SW 1271 (cell line): ENCODE results near the gene DNAJB2.
"Not testable (repeated sequence)": the region's sequence is repeated elsewhere in the genome, so short reads cannot be mapped to it uniquely, and the experiment has no call there.

Experiments used
- DNase-seq, 2 experiments: peaks; one replicate each; lab custom pipeline; 2025; lab: John Stamatoyannopoulos, UW

Gene DNAJB2

GRCh38 chr2:219302412-219302968 is 23.3 kb downstream of the DNAJB2 start:
- DNase-seq: no peak

GRCh38 chr2:219304223-219304622 is 25.1 kb downstream of the DNAJB2 start:
- DNase-seq: no peak

- no peak for DNase-seq
Observed at GRCh38 chr2:219306047-219306446, 26.9 kb downstream of the DNAJB2 start.

GRCh38 chr2:219308142-219309101 is 29.3 kb downstream of the DNAJB2 start:
- DNase-seq: peak in 1 of 2 experiments; percentile 5

- no peak for DNase-seq
Observed at GRCh38 chr2:219309278-219309677, 30.1 kb downstream of the DNAJB2 start, which contains the start of gene PTPRN. Gene PTPRN (minus strand): TSS chr2:219309401. CDS start chr2:219309332, 69 bp downstream.

GRCh38 chr2:219312683-219313263 is 33.6 kb downstream of the DNAJB2 start:
- DNase-seq: not testable (repeated sequence)

- no peak for DNase-seq
Observed at GRCh38 chr2:219314804-219315468, 35.8 kb downstream of the DNAJB2 start.

GRCh38 chr2:219323434-219323833 is 44.3 kb downstream of the DNAJB2 start:
- DNase-seq: no peak

- no peak for DNase-seq
Observed at GRCh38 chr2:219325136-219325535, 46.0 kb downstream of the DNAJB2 start.

GRCh38 chr2:219325657-219326315 is 46.6 kb downstream of the DNAJB2 start:
- no peak for DNase-seq

GRCh38 chr2:219327719-219328118 is 48.6 kb downstream of the DNAJB2 start:
- no peak for DNase-seq

- no peak for DNase-seq
Observed at GRCh38 chr2:219331560-219332213, 52.5 kb downstream of the DNAJB2 start.

GRCh38 chr2:219332542-219332941 is 53.4 kb downstream of the DNAJB2 start, which contains the start of gene RESP18:
Gene RESP18 (minus strand): TSS chr2:219332744.
- no peak for DNase-seq

GRCh38 chr2:219334076-219334475 is 54.9 kb downstream of the DNAJB2 start:
- DNase-seq: no peak

- no peak for DNase-seq
Observed at GRCh38 chr2:219335373-219335786, 56.2 kb downstream of the DNAJB2 start.
